ENCODE results near the gene LPAR1.
"Not testable (repeated sequence)": the region's sequence is repeated elsewhere in the genome, so short reads cannot be mapped to it uniquely, and the experiment has no call there.

The LPAR1 gene, protein sequence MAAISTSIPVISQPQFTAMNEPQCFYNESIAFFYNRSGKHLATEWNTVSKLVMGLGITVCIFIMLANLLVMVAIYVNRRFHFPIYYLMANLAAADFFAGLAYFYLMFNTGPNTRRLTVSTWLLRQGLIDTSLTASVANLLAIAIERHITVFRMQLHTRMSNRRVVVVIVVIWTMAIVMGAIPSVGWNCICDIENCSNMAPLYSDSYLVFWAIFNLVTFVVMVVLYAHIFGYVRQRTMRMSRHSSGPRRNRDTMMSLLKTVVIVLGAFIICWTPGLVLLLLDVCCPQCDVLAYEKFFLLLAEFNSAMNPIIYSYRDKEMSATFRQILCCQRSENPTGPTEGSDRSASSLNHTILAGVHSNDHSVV

DNA sequence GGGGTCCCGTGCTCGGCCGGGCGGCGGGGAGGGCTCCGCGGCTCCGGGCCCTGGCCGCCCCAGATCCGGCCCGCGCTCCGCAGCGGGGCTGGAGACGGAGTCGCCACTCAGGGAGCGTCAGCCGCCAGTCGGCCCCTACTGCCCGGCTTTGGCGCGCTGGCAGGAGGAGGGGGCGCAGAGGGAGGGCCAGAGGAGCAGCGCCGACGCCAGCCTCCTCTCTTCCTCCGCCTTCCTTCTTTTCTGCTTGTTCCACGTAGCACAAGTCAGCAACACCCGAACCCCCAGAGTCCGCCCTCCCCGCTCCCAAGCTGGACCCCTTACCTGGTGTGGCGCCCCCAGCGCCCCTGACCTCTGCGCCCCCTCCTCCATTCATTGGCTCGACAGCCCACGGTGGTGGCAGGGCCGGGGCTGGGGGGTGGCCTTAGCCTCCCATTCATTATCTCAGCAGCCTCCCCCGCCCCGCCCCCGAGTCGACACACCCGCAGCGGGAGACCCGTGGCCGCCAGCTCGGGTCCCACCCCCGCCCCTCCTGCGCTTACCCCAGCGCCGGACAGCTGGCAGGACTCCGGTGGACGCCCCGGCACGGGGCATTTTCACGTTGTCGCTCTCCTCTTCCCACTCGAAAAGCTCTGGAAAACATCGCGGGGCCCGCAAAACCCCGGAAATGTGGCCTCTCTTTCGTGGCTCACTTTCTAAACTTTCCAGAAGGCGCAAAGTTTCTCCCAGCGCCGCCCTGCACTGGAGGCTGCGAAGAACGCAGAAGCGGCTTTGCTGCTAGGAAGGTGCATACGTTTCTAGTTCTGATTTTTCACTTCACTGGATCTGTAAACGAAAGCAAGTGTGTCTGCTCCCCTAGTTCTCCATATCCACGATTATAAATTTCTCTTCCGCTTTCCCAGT lies at the start of gene LPAR1:
TSS of gene LPAR1 (minus strand) at position 140 of the 900 bp plus-strand sequence. CDS start 66,353 bp downstream, outside the sequence.
- peak in 1 of 2 donors; percentile 64 for DNase-seq

DNA sequence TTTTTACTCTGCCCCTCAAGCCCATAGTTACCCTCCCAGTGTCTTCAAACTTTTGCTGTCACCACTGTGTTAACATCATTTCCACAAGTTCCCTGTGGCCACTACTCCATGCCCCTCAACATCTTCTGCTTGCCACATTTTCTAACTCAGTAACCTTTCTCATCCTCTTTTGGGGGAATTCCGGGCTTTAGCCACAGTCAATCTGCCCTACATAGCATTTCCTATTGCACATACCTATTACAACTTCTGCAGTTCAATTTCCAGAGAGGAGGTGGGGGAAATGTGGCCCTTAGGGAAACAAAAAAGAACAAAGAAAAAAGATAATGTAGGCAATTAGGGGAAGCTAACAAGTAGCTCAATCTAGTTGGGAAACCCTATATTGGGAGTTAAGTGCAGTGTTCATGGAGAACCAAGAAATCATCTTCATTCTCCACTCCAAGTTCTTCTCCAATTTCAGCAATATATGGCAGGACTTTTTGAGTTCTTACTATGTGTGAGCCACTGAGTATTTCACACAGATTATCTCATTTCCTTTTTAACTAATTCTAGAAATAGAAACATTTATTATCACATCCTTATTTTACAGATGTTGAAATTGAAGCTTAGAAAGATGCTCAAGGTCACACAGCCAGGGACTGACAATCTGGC lies 40.2 kb upstream of the LPAR1 start:
- DNase-seq: no peak

DNA sequence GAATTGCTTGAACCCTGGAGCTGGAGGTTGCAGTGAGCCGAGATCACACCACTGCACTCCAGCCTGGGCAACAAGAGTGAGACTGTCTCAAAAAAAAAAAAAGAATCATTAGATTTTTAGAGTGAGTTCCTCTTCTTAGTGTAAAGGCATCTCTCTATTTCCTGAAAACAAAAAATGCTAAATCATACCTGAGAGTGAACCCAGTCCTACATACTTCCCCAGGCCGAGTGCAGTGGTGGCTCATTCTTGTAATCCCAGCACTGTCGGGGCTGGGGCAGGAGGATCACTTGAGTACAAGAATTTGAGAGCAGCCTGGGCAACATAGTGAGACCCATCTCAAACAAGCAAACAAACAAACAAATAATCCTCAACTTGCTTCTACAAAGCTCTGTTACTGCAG lies 38.2 kb upstream of the LPAR1 start:
- DNase-seq: no peak

DNA sequence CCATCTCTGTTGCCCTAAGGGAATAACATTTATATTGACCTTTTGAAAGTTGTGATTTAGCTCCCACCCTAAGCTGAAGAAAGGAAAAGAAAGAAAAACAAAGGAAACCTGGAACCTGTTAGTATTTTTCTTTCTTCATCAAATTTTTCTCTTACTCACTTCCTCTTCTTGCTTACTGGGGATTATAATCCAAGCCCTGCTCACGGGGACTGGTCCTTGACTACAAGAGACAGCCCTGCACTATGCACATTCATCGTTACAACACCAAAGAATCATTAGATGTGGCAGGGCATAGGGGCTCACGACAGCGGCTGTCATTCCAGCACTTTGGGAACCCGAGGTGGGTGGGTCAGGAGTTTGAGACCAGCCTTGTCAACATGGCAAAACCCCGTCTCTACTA lies 37.8 kb upstream of the LPAR1 start:
- no peak for DNase-seq

DNA sequence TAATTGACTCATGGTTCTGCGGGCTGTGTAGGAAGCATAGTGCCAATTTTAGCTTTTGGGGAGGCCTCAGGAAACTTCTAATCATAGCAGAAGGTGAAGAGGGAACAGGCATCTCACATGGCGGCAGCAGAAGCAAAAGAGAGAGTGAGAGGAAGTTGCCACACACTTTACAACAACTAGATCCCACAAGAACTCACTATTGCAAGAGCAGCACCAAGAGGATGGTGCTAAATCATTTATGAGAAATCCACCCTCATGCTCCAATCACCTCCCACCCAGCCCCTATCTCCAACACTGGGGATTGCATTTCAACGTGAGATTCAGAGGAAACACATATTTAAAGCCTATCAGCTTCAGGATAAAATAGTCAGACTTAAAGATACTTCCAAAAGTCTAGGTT lies 36.1 kb upstream of the LPAR1 start:
- no peak for DNase-seq

DNA sequence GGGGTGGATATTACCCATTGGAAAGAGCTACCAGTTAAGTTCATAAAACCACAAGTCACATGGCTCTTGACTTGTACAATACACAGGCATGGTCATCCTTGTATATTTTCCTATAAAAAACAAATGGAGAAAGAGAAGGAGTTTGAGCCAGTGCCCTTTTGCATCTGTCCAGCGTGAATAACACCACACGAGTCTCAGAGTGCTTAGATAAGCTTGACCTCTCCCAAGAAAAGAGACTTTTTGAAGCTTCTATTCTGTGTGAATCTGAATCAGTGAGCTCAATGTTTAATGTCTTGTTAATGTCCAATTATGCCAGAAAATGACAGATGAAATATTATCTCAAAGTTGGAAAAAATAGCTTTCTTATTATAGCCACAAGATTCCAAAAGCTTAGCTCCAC lies 30.9 kb upstream of the LPAR1 start:
- no peak for DNase-seq

DNA sequence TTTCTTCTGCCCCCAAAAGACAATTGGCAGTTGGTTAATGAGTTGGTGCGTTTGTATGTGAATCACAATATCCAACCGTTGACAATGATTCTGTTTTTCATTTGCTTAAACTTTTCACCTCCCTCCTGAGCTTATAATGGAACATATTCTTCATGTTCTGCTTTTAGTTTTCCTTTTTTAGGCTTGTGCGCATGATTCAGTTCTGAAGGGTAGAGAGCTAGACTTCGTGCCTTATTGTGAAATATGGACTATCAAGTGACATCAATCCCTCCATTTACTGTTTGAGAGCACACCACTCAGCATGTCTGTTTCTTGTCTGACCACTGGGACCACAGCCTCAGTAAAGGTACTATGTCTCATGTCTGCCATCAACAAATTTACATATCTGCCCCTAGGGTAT lies 30.5 kb upstream of the LPAR1 start:
- no peak for DNase-seq

DNA sequence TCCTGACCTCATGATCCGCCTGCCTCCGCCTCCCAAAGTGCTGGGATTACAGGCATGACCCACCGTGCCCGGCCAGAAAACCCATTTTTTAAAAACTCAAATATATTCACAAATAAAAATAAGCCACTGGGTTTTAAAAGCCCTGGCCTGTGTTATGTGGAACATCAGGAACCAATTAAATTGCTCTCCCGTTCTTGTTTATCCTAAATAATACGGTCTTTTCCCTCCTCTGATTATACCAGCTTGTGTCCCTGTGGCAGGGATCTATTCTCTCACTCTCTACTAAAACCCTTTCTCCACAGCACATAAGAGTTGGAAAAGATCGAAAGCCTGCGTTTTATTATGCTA lies 30.1 kb upstream of the LPAR1 start:
- DNase-seq: no peak

DNA sequence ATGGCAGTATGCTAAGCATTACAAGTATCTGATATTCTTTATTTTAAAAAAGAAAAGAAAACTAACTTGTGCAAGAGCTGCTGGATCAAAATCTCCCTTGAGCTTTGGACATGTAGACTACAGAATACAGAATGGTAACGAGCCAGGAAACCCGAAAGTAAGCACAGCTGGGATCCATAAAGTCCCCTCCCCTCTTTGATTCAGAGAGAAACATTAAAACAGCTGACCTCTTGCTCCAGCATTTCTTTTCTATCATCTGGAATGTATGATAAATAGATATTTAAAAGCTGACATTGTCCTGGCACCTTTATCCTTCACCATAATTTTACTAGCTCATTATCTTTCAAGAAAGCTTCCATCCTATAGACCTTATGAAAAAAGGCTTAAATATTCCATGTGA lies 28.2 kb upstream of the LPAR1 start:
- no peak for DNase-seq

DNA sequence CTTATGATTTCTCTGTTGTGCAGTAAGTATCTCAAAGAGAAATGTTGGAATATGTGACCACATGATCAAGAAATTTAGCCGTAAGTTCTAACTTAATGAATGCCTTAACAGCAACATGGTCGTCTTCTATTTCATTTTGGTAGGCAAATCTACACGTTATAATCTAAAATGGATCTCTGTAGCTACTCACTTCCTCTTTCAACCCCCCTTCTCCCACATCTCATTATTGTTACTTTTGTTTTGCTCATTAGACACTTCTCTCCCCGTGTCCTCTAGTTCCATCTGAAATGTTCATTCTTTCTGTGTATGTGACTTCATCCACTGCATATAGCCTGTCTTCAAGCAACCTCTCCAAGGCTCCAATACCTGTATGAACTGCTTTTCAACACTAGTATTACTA lies 27.1 kb upstream of the LPAR1 start:
- no peak for DNase-seq

DNA sequence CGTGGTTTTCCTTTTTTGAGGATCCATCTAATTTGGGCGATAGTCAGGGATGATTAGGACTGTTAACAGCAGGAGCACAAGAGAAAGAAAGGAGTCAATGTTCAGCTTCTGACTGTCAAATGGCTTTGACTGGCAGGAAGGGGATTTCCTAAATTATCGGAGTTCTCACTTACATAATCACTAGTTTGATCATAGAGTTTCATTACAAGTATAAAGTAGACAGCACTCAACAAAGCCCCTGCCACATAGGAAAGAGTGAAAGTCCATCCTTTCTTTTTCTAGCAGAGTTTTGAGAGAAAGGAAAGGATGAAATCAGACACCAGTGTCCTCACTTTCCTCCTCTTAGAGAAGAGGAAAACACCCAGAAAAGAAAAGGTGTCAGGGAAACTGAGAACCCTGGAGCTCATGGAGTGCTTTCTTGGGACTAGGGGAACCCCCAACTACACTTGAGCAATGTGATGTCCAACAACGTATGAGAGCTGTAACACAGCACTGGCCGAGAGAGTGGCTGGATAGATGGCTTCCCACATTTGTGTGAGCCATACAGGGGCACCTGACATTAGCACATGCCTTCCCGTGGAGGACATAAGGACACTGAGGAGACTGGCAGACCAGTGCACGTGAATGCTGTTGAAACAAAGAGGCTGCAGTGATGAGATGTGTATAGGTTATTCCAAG lies 26.0 kb upstream of the LPAR1 start:
- no peak for DNase-seq

DNA sequence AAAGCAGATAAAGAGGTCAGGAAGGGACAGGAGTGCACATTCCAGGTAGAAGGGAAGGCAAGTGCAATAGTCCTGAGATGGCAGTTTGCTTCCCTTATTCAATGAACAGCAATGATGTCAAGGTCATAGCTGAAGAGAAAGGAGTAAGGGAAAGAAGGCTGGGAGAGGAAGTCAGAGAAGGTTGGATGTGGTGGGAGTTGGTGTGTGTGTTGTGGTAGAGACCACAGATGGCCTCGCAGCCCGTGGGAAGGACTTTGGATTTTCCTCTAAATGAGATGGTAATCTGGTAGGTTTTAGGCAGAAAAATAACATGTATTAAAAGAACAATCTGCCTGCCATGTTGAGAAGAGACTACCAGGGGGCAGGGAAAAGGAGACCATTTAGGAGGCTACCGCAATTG lies 25.1 kb upstream of the LPAR1 start:
- DNase-seq: no peak

DNA sequence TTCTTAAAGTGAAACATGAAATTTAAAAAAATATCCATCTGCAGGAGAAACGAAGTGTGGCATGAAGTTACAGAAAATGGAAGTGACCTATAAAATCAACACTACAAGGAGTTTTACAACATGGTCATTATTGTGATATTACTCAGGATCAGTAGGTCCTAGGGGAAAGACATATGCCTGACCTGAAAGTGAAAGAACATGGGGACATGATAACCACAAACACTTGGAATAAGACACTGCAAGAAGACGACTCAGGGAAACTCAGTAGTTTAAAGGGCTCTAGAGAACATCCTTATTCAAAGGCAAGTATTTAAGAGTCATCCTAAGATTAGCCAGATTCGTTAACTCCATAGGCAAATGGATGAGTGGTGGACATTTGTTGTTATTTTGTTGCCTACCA lies 19.9 kb upstream of the LPAR1 start:
- no peak for DNase-seq

DNA sequence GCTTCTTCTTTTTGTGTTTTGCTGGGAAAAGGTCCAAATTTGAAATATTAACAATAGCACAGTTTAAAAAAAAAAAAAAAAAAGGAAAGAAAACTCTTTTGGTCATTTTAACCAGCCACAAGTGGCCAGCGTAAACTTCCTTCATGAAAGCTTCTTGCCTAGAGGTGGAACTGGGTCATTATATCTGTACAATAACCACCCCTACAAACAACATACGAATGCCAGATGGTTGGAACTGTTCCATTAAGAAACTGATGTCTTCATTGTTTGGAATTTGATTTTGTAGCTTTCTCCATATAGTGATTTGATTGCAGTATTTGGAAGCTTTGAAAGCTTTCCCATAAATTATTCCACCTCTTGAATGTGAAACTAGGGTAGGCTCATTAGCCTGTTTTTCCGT lies 18.3 kb upstream of the LPAR1 start:
- no peak for DNase-seq

DNA sequence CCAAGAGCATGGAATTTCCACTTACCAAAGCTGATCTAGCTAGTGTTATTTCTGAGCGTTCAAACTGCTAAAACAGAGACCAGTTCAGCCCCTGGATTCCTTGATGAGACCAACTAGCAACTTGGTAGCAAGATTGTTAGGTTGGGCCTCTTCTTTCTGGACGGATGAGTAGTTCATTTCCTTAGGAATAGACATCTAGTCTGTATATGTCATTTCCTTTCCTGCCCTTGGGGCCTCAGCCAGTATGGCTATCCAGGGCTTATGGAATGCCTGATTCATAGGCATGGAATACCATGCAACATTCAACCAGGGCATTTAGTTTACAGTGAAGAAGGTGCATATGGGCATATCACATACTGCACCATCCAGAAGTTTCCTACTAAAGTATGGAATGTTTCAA lies 14.5 kb upstream of the LPAR1 start:
- no peak for DNase-seq

DNA sequence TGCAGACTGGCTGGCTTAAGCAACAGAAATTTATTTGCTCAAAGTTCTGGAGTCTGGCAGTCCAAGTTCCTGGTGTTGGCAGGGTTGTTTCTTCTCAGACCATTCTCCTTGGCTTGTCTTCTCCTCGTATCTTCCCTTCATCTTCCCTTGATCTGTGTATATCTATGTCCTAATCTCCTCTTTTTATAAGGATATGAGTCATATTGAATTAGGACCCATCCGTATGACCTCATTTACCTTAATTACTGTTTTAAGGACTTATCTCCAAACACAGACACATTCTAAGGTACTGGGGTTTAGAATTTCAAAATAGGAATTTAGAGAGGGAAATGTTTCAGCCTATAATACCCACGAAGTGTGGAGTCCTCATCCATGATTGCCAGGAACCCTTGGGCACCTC lies 13.1 kb upstream of the LPAR1 start:
- DNase-seq: no peak

DNA sequence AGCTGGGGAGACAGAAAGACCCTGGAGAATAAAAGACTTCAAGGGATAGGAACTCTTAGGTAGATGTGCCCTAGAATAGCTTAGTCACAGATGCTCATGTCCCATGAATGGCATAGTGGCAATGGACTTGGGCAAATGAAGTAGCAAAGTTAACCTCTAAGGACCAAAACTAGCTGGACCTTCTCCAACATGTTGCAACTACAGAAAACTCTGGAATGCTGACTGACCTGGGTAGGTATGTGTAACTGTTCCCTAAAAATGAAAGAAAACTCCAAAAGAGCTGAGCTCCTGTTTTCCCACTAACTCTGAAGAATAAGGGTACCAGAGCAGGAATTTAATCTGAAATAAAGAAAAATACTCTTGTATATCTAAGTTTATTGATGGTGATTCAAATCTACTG lies 12.5 kb upstream of the LPAR1 start:
- no peak for DNase-seq

DNA sequence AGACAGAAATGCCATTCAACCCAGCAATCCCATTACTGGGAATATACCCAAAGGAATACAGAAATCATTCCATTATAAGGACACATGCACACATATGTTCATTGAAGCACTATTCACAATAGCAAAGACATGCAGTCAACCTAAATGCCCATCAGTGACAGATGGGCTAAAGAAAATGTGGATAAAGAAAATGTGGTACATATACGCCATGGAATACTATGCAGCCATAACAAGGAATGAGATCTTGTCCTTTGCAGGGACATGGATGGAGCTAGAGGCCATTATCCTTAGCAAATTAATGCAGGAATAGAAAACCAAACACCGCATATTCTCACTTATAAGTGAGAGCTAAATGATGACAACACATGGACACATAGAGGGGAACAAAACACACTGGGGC lies 9.0 kb upstream of the LPAR1 start:
- DNase-seq: not testable (repeated sequence)

DNA sequence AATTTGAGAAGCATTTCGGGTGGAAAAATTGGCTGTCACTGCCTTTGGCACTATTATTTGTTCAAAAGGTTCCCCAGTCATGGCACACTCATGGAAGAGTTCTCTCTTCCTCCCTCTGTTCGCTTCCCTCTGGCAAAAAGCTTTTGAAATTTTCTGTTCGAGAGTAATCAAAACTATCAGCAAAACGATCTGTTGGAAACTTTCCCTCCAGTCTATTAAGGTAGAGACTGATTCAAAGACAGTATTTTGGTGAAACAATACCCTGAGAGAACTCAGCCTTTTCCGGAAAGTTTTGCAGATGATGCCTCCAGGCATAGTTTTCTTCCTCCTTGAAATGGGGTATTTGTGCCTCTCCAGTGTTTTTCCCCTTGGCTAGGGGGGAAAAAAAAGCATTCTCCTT lies 3.6 kb upstream of the LPAR1 start:
- no peak for DNase-seq

DNA sequence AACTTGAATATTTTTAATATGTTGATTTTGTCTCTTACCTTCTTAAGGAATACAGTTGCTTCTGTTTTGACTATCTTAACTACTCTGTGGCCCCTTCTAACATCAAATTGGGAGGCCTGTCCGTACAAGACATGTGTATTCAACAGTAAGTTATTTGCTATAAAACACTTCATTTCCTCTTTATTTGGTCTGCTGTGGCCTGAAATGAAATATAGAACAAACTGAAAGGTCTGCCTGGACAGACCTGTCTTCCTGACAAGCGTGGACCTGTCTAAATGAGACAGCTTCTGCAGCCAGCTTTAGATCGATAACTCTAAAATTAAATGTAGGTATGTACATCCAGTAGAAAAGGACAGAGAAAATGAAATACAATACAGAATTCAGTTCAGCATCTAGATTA lies 2.2 kb upstream of the LPAR1 start:
- no peak for DNase-seq

DNA sequence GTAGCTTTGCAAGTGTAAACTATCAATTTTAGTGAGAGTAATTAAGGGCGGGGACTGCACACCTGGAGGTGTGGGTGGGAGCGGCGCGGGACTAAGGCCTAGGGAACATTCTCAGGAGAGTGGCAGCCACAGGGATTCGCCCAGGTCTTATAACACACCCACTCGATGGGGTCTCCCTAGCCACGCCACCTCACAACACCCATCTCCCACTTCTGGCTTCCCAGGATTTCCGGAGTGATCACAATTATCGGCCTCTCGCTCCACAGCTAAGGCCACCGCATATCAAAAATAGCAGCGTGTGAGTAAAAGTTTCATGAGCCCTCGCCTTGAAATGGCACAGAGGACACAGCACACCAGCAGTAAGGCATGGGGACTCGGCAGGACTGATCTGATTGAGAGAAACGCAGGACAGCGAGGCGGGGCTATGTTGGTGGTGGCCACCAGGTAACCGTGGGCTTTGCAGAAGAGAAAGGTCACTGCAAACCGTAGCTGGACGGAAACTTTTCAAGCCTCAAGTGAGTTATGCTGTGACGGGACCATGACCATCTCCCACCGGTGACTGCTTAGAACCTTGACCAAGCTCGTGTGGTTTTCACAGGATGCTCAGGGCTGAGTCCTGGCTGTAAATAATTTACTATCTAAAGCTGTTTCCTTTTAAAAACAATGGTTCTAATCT lies 1.1 kb upstream of the LPAR1 start:
- DNase-seq: no peak

DNA sequence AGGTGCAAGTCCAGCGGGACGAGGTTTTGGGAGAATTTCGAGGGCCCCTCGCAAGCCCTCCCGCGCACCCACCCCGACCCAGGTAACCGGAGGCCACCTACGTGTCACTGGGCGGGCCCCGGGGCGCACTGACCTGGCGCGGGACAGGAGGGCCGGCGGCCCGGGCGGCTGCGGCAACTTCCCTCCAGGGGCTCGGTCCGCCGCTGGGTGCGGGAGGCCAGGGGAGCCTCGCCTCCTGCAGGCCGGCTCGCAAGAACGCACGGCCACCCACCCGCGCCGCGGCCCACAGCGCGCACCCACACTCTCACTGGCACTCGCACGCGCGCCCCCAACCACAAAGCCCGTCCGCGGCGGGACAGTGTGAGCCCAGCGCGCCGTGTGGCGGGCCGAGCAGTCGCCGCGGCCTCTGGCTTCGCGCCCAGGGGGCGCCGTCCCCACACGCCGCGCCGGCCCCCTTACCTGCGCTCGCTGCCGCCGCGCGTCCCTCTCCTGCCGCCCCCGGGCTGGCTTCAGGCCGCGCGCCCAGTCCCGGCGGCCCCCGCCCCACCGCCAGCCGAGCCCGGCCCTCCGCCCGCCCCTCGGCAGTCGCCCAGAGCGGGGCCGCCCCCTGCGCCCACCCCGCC lies 451 bp downstream of the LPAR1 start:
- DNase-seq: peak in 1 of 2 donors; percentile 28

All from hippocampal formation (tissue), 2 donors.